ENCODE data around the gene DNA2.
"Not testable (repeated sequence)": the region's sequence is repeated elsewhere in the genome, so short reads cannot be mapped to it uniquely, and the experiment has no call there.

DNA sequence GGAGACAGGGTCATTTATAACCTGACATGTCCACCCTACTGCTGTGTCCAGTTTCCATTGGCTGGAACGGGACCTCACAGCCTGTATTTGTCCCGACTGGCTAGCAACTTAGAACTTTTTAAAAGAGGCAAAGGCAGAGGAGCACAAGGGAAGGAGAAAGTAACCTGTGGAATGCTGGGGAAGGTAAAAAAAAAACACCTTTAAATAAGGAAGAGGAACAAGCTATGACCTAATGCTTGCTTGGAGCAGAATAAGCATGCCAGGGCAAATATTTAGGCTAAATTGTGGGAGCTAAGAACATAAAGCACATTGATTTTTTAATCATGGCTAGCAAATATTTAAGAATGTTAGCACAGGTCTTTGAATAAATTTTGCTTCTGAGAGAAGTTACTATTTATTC is 44.4 kb upstream of the DNA2 start:
- not testable (repeated sequence) for TF ChIP-seq TAF1 (IDR thresholded peaks at IDR 0.05; ENCODE audit: borderline replicate concordance, low read depth, low read length); POLR2A (IDR thresholded peaks at IDR 0.05; ENCODE audit: low read depth, low read length)
